Endothelial cell of umbilical vein (primary cell): ENCODE measurements around the gene HK3.

ENCODE experiments used
- EZH2 ChIP-seq: IDR thresholded peaks from 2 replicates; pipeline ENCODE4 v1.6.1; 2012; ENCODE audit warnings: borderline replicate concordance, low read depth, mild to moderate bottlenecking, moderate library complexity, low read length, inconsistent platforms; ENCODE audit not compliant: severe bottlenecking
- GATA2 ChIP-seq: IDR thresholded peaks from 2 replicates; pipeline ENCODE4 v1.7.0; 2011; ENCODE audit warnings: low read depth, mild to moderate bottlenecking, moderate library complexity, mixed read lengths, low read length; ENCODE audit not compliant: insufficient read length, insufficient read depth
- MYC ChIP-seq: IDR thresholded peaks from one replicate; pipeline ENCODE4 v1.6.1; 2011; ENCODE audit warnings: mild to moderate bottlenecking, low read depth, low read length
- POLR2A ChIP-seq: IDR thresholded peaks from 2 replicates; pipeline ENCODE4 v1.6.1; 2012; ENCODE audit warnings: low read depth, mild to moderate bottlenecking, control low read depth, low read length
- POLR2AphosphoS5 ChIP-seq: IDR thresholded peaks from 2 replicates; pipeline ENCODE4 v1.6.1; 2012; ENCODE audit warnings: low read depth, mild to moderate bottlenecking, control low read depth, low read length, moderate library complexity; ENCODE audit not compliant: insufficient read depth
- TF ChIP-seq, protein P1 (sequence below), 2 donors: IDR thresholded peaks; 1 replicate in 1 of 2; 2 replicates in 1 of 2; pipeline ENCODE4 v1.5.1; 2011; ENCODE audit warnings: low read length in 2 of 2, mild to moderate bottlenecking in 2 of 2, moderate library complexity in 2 of 2, control low read depth in 1 of 2, inconsistent platforms in 1 of 2, low read depth in 1 of 2; ENCODE audit not compliant: insufficient read depth in 1 of 2; ENCODE audit errors: extremely low read depth in 1 of 2
- TF ChIP-seq, protein P2 (sequence below): IDR thresholded peaks from 2 replicates; pipeline ENCODE4 v1.6.1; 2011; ENCODE audit not compliant: insufficient read depth, insufficient read length

DNA sequence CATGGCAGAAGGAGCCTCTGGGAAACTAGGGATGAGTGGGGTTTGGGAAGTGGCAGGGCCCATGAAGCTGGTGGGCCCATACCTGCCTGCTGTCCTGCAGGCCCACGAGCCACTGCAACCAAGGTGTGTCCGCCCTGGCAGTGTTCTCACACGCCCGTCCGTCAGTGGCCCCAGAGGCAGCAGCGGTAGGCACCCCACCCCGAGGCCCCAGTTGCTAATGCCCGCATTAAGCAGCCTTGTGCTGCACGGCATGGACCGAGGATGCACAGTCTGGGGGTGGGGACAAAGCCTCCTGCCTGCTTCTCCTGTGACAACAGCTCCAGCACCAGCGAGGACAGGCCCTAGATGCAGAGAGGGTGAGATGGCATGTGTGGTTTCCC is 41.3 kb downstream of the HK3 start:
- TF ChIP-seq, protein P1, sequence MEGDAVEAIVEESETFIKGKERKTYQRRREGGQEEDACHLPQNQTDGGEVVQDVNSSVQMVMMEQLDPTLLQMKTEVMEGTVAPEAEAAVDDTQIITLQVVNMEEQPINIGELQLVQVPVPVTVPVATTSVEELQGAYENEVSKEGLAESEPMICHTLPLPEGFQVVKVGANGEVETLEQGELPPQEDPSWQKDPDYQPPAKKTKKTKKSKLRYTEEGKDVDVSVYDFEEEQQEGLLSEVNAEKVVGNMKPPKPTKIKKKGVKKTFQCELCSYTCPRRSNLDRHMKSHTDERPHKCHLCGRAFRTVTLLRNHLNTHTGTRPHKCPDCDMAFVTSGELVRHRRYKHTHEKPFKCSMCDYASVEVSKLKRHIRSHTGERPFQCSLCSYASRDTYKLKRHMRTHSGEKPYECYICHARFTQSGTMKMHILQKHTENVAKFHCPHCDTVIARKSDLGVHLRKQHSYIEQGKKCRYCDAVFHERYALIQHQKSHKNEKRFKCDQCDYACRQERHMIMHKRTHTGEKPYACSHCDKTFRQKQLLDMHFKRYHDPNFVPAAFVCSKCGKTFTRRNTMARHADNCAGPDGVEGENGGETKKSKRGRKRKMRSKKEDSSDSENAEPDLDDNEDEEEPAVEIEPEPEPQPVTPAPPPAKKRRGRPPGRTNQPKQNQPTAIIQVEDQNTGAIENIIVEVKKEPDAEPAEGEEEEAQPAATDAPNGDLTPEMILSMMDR (IDR thresholded peaks at IDR 0.05; ENCODE audit: extremely low read depth in 1 of 2, insufficient read depth in 1 of 2, low read depth in 1 of 2, low read length in 2 of 2), result no peak
- TF ChIP-seq EZH2 (no peak), POLR2A (no peak), POLR2AphosphoS5 (no peak), GATA2 (no peak), MYC (no peak)
- TF ChIP-seq, protein P2, sequence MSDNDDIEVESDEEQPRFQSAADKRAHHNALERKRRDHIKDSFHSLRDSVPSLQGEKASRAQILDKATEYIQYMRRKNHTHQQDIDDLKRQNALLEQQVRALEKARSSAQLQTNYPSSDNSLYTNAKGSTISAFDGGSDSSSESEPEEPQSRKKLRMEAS, result no peak
